Hypothalamus (tissue), 51 donors: ENCODE data around the gene C5orf15.
A peak's percentile ranks its signal among the peaks of the same experiment; 100 is the strongest.
"Not testable (repeated sequence)": the region's sequence is repeated elsewhere in the genome, so short reads cannot be mapped to it uniquely, and the experiment has no call there.

ENCODE experiments used
- DNase-seq, 51 donors: peaks; one replicate each; lab custom pipeline; 2025; lab: John Stamatoyannopoulos, UW

C5orf15 gene

GRCh38 chr5:133941456-133942196, 26.8 kb downstream of the C5orf15 start:
- DNase-seq = no peak

- no peak for DNase-seq
These were observed 28.8 kb downstream of the C5orf15 start for GRCh38 chr5:133939668-133940067.

GRCh38 chr5:133938929-133939328, 29.5 kb downstream of the C5orf15 start:
- no peak for DNase-seq

- DNase-seq = no peak
These were observed 30.2 kb downstream of the C5orf15 start for GRCh38 chr5:133938039-133938821.

- DNase-seq = not testable (repeated sequence)
These were observed 30.8 kb downstream of the C5orf15 start for GRCh38 chr5:133937628-133938027.

- no peak for DNase-seq
These were observed 31.8 kb downstream of the C5orf15 start for GRCh38 chr5:133936651-133937015.

- not testable (repeated sequence) for DNase-seq
These were observed 32.3 kb downstream of the C5orf15 start for GRCh38 chr5:133935991-133936650.

GRCh38 chr5:133935667-133935940, 32.8 kb downstream of the C5orf15 start:
- no peak for DNase-seq

- DNase-seq = no peak
These were observed 33.4 kb downstream of the C5orf15 start for GRCh38 chr5:133934822-133935666.

GRCh38 chr5:133934311-133934710, 34.1 kb downstream of the C5orf15 start:
- DNase-seq = no peak

GRCh38 chr5:133933670-133934295, 34.6 kb downstream of the C5orf15 start:
- DNase-seq = no peak

- no peak for DNase-seq
These were observed 35.3 kb downstream of the C5orf15 start for GRCh38 chr5:133933169-133933509.

GRCh38 chr5:133932441-133933168, 35.8 kb downstream of the C5orf15 start:
- DNase-seq = peak in 8 of 51 donors; percentile 10 to 31 (median 16)

- DNase-seq = no peak
These were observed 36.9 kb downstream of the C5orf15 start for GRCh38 chr5:133931546-133931945.

- no peak for DNase-seq
These were observed 37.7 kb downstream of the C5orf15 start for GRCh38 chr5:133930813-133931090.

GRCh38 chr5:133930061-133930812, 38.2 kb downstream of the C5orf15 start:
- peak in 5 of 51 donors; percentile 9 to 70 (median 12) for DNase-seq

GRCh38 chr5:133928587-133929393, 39.6 kb downstream of the C5orf15 start:
- DNase-seq = no peak
